HG03139 (cell line): ENCODE results near the gene PLSCR5.

Source experiments
- ATAC-seq: cut with Tn5 transposase; IDR thresholded peaks from one replicate; pipeline ENCODE4 v1.9.1; 2021; ENCODE audit not compliant: unreplicated experiment

PLSCR5 gene, protein sequence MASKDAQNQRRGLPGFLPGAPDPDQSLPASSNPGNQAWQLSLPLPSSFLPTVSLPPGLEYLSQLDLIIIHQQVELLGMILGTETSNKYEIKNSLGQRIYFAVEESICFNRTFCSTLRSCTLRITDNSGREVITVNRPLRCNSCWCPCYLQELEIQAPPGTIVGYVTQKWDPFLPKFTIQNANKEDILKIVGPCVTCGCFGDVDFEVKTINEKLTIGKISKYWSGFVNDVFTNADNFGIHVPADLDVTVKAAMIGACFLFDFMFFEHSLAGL

DNA sequence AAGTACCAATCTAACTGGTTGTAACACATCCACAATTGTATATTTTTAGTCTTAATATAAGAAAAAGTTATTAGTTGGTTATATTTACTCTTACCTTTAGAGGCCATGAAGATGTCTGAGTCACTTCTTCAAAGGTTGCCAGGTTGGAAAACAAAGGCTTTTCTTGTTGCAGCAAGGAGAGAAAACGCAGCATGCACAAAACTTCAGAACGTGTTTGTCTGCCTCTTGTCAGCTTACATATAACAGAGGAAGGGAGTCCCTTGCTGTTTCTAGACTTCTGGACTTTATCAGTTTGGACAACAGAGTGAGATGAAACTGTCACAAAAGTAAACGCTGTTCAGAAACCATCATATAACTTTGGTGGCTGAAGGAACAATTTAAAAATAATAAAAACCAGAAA is at the start of gene PLSCR5:
TSS of gene PLSCR5 (minus strand) at position 241 of the 400 bp plus-strand sequence. CDS start at position 107, 134 bp downstream.
- no peak for ATAC-seq

DNA sequence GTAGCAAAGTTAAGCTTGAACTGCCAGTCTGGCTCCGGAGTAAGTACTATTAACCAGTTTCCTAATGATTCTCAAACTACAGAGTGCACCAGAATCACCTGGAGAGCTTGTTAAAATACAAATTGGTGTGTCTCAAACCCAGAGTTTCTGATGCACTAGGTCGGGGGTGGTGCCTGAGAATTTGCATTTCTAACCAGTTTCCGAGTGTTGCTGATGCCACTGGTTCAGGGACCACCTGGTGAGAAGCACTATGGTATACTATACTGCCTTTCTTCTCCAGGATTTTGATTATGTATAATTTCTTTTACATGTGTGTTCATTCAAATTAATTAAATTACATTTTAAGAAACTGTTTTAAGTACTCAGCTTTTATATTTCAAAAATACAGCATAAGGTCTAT is 48.8 kb upstream of the PLSCR5 start:
- ATAC-seq, result no peak

DNA sequence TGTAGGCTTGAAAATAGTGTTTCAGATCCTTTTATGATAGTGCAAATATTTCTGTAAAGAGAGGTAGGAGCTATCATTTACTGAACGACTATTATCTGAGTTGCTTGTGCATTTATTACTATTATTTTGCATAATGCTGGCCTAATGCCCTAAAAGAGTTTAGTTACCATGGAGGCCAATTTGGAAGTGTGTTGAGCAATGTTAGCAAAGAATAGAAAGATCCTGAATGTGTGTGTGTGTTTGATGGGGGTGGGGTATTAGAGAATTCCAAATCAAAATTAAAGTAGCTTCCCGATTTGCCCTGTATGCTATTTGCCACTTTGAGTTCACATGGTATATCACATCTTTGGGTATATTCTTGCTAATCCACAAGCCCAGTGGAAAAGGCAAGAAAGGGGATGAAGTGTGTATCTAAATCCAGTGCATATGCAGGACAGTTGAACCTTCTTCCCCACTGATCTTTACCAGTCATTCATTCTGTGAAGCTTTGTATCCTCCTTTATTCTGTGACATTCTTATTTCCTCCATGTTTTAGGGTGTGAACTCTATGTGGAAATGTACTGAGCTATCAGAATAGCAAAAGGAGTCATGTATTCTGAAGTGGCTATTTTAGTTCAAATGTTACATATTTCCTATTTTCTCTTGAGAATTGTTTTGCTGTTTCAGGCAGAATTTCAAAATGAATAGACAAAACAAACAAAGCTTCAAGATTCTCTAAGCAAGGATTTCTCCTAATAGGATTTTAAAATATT is 45.7 kb upstream of the PLSCR5 start:
- ATAC-seq, result no peak

DNA sequence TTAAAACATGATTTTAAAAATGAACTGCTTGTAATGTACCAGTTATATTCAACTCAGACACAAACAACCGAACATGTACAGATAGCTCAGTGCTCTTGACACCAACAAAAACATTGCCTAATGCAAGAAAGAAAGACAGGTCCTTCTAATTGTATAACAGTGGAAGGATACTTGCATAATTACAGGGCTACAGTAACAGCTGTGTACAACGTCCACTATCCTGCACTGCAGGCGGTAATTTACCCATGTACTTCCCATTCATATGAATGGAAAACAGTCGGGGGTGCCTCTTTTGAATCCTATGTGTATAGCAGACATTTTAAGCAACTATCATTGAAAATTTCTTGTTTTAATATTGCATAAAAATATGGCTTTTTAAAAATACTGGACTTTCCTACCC is 41.1 kb upstream of the PLSCR5 start:
- no peak for ATAC-seq

DNA sequence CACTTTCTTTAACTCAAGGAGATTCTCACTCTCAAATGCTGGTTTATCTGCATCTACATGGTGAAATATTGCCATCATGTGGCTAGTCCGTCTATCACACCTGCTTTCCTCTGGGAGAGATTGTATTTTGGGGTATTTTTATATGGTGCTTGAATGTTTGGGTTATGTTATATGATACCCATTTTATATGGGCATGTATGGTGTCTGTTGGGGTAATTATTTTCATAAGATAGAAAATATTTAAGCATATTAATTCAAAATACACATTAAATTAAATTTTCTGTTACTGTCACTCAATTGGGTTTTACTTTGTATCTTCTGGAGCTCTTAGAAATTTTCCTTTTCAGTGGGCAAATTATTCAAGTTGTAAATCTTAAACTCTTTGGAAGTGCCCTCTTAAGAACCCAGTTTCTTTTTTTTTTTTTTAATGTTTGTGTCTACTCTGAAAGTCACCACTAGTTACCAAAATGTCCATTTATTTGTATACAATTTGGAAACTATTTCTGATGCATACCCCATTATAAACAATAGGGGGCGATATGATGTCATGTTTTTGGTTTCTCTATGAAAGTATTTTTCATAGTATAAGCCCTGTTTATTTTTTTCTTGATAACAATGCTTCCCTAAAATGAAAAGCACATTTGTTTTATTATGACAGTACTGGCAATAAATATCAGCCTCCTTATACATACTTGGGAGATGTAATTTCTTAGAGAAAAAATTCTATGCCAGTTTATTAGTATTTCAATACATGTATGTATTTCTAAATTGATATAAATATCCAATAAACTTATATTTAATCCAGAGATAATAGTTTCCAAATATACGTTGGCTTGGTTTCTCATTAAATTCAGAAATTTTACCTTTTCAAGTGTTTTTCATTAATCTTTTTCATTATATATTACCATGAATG is 36.1 kb upstream of the PLSCR5 start:
- ATAC-seq, result peak; percentile 71

DNA sequence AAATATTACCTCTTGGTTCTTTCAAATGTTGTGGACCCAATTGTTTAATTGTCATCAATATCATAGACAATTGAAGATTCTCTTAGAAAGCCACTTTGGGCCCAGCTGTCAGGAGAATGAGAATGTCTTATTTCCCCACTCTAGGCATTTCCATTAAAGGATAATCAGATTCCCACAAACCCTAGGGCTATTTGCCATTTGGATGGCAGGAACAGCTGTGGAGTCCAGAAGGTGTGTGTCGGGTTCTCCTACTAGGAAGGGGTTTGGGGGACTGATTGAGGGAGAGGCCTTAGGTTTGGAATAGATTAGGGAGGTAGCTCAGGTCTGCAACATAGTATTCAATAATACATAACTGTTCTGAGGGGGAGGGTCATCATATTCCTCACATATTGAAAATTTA is 35.2 kb upstream of the PLSCR5 start:
- no peak for ATAC-seq

DNA sequence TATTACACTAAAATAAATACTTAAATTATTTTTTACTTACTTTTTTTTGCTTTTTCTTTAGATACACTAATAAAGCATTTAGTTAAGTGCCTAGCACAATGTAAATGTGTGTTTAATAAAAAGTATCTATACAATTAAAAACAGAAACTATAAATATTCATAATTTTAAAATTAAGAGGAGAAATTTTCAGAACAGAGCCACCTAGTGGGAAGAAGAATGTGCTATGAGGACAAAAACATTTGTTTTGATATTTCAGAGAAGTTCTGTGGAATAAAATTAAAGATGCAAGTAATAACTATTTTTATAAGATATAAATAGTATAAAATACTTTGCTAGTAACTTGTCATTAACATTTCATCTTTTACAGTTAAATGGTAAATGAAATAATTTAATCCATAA is 33.6 kb upstream of the PLSCR5 start:
- ATAC-seq, result no peak

DNA sequence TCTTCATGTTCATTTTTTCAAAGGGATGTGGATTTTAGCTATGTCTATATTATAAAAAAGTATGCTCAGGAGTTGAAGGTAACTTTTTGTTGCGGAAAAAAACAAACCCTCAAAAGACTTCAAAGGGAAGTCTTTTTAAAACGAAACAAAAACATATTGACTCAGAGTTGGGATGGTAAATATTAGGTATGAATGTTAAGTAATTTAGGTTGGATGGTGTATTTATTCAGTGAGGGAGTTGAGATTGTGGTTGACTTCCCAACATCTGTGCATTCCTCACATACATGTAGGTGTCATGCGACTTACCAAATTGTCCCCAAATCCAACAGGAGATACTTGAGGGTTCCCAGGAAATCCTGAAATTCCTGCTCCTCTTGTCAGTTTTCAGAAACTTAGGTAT is 32.7 kb upstream of the PLSCR5 start:
- ATAC-seq, result no peak

DNA sequence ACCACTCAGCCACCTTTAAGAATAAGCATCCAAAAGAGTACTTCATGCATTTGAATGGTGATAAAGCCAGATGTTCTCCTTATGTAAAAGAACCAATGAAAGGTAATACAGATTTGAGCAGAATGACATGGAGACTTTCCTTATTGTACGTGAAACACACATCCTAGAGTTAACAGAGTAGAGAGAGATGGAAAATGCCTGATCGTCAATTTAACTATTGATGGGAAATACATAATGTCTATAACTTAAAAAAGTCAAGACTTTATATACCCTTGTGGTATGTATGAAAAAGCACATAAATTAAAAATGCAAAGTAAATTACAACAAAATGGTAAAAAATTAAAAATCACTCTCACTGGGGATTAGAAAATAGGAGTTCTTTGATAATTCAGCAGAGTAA is 31.7 kb upstream of the PLSCR5 start:
- no peak for ATAC-seq

DNA sequence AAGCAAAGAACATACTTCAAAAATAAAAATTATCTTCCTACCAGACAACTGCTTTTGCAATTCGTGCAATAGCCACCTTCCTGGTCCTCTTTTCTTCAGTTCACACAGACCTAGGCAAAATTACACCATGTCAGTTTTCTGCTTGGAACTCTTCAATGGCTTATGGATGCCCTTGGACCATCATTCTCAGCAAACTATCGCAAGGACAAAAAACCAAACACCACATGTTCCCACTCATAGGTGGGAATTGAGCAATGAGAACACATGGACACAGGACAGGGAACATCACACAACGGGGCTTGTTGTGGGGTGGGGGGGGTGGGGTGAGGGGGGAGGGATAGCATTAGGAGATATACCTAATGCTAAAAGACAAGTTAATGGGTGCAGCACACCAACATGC is 29.2 kb upstream of the PLSCR5 start:
- ATAC-seq, result no peak

DNA sequence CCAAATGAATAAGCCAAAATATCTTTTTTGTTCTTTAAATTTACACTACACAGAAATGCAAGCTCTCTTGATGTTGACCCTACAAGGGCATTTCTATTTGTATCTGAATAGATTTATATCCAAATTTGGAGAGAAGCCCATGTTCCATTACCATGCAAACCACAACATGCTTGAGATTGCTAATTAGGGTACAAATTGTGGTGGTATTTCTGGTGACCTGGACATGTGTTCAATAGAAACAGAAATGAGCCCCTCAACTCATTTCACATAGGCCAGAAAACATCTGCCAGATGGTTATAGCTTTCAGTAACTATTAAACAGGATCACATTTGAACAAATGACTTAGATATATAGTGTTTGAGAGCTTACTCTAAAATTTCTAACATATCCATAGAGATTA is 23.5 kb upstream of the PLSCR5 start:
- ATAC-seq, result no peak

DNA sequence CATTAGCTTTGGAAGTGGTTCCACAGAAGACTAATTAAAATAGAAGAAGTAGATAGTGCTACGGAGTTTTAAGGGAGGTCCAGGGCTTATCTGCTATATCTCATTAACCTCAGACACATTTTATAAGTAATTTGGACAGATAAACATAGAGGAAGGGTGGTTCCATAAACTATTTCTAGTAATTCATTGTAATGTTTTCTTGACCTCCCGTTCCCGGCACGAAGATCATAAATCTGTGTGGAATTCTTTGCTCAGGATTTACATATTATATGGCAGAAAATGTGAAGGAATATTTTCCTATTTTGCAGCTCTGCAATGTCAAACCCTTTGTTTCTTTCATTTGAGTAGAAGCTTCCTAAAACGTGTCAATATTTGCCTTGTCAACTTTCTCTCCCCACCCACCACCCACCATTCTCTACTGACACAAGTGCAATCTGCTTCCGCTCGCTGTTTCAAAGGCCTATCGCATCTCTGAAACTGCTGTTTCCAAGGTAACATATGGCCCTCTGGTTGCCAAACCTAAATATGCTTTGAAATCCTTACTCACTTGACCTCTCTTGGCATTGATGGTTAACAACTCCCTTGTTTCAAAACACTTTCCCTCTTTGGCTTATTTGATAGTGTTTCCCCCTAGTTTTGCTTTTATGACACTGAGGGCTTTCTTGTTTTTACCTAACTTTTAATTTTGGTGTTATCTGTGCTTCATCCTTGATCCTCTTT is 21.4 kb upstream of the PLSCR5 start:
- ATAC-seq, result no peak

DNA sequence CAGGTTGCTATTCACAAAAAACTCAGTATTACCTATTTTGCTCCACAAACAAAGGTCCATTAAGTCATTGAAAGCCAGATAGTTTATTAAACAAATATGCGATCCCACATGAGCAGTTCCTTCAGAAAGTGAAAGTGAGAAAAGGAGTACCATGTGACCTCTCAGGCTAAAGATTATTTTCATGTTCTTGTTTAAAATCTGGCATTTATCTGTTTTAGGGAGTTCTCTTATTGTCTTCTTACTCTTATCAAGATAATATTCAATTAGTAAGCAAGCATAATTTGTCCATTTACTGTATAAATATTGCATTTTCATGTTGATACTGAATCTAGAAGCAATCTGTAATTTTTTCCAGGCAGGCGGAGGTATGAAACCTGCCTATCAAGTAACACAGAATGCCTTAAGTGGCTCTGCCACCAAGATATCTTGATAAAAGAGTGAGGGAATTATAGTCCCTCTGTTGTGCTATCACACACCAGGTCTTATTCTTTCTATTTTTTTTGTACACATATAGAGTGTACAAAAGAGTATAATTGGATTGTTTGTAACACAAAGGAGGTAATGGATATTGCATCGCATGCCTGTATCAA is 20.1 kb upstream of the PLSCR5 start:
- ATAC-seq, result no peak

DNA sequence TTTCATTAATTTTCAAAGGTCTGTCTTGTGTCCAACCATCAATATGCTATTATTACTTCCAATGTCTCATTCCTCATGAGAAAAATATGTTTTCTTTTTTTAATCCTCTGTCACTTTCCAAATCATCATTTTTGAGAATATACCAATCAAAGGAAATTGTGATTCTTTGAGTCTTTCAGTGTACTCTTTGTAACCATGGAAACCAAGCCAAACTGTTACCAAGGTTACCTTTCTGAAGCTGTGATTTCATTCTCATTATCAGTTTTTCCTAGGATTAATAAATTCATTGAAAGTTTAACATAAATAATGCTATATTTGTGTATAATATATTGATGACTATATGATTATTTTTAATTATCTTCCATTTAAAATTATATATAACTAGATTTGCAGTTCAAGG is 16.6 kb upstream of the PLSCR5 start:
- no peak for ATAC-seq

DNA sequence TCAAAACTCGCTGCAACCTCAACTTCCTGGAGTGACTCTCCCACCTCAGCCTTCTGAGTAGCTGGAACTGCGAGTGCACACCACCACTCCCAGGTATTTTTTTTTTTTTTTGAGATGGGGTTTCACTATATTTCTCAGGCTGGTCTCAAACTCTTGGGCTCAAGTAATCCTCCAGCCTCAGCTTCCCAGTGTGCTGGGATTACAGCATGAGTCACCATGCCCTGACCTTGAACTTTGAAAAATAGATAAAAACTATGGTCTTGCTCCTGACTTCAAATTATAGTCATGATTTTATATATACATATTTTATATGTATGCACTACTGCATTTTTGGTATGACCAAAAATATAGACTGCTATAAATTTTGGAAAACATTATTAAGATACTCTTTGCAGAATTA is 6.9 kb upstream of the PLSCR5 start:
- no peak for ATAC-seq

DNA sequence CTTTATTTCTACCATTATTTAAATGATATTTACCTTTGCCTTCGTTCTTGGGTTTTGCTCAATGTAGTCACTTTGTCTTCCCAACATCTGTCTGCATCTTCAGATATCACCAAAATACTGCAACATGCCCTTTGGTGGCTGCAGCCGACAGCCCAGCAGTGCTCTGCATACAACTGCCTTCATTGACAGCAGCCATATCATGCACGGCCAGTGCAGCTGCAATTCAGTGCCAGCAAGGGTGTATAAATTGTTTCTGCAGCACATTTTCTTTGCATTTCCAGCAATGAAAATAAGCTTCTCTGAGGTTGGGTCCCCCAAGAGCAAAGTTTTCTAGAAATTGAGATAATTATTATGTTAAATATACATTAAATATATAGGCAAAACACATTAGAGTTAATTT is 6.0 kb upstream of the PLSCR5 start:
- ATAC-seq, result no peak

DNA sequence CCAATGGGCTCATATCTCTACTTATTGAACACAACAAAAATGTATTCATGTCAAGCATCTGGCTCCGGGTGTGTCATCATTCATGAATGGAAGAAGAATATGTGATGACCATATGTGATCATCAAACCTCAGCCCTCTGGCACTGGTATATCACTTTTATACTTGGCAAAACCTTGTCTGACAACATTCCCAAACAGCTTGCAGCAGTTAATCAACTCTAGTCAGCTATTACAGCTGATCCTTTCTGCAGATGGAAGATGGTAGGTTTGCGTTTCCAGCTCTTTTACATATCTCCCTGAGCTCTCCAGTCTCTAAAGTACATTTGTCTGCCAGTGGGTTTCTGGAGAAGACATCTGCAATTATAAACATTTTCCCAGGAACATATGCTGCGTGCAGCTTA is 6.6 kb downstream of the PLSCR5 start:
- ATAC-seq, result no peak

DNA sequence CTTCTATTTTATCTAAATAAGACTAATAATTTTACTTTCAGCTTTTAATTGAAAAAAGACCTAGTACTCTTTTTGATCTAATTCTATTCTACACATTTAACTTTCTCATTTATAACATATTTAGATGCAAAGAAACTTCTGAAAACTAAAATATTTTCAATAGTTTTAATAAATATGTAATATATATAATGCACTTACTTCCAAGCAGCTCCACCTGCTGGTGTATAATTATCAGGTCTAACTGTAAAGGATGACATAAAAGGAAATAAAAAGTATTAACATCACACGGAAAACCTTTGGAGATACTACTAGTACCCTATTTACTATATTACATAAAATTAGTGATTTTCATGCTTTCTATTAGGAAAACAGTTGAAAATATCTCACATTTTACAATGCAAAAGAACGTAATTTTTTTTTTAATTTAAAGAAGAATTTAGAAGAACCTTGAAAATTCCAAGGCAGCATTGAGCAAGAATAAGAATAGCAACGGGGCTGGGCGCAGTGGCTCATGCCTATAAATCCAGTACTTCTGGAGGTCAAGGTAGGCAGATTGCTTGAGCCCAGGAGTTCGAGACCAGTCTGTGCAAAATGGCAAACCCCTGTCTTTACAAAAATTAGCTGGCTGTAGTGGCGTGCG is 10.2 kb downstream of the PLSCR5 start:
- ATAC-seq, result no peak

DNA sequence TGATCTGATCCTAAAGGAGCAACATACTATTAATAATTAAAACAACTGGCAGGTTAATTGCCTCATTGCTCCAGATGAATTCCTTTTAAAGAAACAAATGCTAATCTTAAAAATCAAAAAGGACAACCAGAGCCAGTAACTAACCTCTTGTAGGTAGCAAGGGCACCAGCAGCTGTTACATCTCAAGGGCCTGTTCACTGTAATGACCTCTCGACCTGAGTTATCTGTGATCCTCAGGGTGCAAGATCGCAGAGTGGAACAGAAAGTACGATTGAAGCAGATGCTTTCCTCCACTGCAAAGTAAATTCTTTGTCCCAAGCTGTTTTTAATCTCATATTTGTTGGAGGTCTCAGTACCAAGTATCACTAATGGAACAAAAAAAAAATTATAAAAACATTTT is 11.4 kb downstream of the PLSCR5 start:
- no peak for ATAC-seq

DNA sequence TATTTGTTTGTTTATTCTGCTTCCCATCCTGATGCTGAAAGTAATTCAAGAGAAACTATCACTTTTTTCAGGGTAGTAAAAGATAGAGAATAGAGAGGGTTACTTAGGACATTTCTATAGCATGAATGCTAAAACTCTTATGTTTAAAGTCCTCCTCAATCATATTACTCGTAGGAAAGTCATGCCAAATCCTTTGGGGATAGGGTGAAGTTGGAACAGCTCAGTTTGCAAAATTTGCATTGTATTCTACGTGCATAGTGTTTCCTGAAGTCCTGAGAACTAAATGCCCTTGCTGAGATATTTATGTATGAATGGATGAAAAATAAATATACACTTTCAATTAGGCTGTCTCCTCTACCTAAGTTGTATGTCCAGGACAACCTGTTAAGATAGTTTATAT is 14.6 kb downstream of the PLSCR5 start:
- ATAC-seq, result no peak
